HL-60 (cell line): ENCODE measurements around the gene NET1.

Experiments used
- CTCF ChIP-seq: IDR thresholded peaks from one replicate; pipeline ENCODE4 v1.5.1; 2011; ENCODE audit warnings: low read length, control low read depth, inconsistent platforms; ENCODE audit not compliant: insufficient read depth
- REST ChIP-seq: IDR thresholded peaks from 2 replicates; pipeline ENCODE4 v1.6.1; 2012; ENCODE audit warnings: low read depth; ENCODE audit not compliant: insufficient replicate concordance

GRCh38 chr10:5402798-5403197 is 9.6 kb upstream of the NET1 start:
- TF ChIP-seq REST (no peak), CTCF (no peak)
